Measurements from ENCODE around the gene TM7SF2. TPM values are rescaled to one million over a fixed set of nuclear protein-coding genes. Genes with fewer than 3 reads are reported as not detected.

Gene TM7SF2
- total RNA-seq, 1 experiment from 2014 or later: 63.8 TPM

DNA sequence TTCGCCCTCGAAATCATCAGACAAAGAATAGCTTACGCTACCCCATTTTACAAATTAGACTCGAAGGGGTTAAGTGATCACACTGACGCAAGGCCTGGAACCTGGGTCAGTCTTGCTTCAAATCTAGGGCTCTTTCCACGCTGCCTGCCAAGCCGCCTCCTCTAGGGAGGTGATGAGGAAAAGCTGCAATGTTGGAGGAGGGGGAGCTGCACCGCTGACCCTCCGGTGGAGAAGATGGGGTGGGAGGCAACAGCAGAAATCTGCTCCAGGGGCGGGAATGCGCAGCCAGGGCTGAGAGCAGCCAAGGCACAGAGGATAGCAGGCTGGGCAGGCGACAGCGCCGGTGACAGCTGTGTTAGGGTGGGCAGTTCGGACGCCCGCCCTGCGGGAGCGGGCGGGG is 22.1 kb downstream of the TM7SF2 start (continued):
- TF ChIP-seq, protein P1, sequence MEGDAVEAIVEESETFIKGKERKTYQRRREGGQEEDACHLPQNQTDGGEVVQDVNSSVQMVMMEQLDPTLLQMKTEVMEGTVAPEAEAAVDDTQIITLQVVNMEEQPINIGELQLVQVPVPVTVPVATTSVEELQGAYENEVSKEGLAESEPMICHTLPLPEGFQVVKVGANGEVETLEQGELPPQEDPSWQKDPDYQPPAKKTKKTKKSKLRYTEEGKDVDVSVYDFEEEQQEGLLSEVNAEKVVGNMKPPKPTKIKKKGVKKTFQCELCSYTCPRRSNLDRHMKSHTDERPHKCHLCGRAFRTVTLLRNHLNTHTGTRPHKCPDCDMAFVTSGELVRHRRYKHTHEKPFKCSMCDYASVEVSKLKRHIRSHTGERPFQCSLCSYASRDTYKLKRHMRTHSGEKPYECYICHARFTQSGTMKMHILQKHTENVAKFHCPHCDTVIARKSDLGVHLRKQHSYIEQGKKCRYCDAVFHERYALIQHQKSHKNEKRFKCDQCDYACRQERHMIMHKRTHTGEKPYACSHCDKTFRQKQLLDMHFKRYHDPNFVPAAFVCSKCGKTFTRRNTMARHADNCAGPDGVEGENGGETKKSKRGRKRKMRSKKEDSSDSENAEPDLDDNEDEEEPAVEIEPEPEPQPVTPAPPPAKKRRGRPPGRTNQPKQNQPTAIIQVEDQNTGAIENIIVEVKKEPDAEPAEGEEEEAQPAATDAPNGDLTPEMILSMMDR (IDR thresholded peaks at IDR 0.05): no peak
- TF ChIP-seq ELF4 (CRISPR knock-in tag; IDR thresholded peaks at IDR 0.05; ENCODE audit: low read depth): no peak

DNA sequence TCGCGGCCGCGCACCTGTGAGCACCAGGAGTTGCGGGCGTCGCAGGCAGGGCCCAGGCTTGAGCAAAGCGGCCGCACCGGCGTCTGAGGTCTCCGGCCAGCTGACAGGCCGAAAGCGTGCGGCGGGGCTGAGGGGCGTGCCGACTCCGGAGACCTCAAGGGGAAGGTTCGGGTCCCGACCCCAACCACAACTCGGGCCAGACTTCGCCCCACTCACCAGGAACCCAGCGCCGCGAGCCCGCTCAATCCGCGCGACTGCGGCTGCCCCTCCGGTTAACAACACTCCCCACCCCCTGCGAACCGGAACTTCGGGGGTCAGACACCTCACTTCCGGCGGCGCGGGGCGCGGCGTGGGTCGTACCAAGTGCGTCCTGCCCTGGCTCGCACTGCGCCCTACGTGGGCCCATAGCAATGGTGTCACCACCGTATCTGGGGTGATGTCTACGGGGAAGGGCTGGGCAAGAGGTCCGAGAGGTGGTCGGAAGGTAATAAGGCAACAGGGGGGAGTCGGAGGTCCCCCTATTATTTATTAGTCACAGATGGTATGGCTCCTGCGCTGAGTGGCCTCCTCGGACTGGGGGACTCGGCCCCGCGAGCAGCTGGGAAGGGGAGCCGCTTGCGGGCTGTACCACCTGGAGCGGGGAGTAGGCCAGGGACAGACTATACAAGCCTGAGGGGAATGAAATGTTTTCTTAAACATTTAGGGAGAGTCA is 22.7 kb downstream of the TM7SF2 start, which contains the start of gene SYVN1:
SYVN1 (minus strand) TSS at position 280 of the 712 bp plus-strand sequence. CDS start 918 bp downstream, outside the sequence.
- H3K9me3 Mint-ChIP-seq: no peaks in the 10 kb centered on the region
- H3K4me1 Mint-ChIP-seq: peaks cover 18% of the 10 kb centered on the region
- no peaks in the 10 kb centered on the region; the same call in 1 of the 2 replicates for H3K27me3 Mint-ChIP-seq (ENCODE audit: low read depth)
- ChIA-PET POLR2A (interaction anchor here (0.8 to 2.1 kb wide), 7 partner anchors 13 to 290 kb away, joined by 3 to 20 read pairs (median 4); partner anchors contain the start of genes CAPN1, FAU, MRPL49 and TM7SF2), CTCF (interaction anchor here (0.7 to 3.7 kb wide), 16 partner anchors 12 to 457 kb away, joined by 3 to 40 read pairs (median 6); partner anchors contain the start of genes BATF2, CAPN1, CDC42EP2 and FAU)
- DNase-seq (ENCODE audit: low spot score) (peak; percentile 81), ATAC-seq (peak; percentile 63)
- H3K27ac Mint-ChIP-seq: peak within 1 kb of the TSS; percentile 100
- peaks cover 15% of the 10 kb centered on the region for H3K36me3 Mint-ChIP-seq
- H3K4me3 Mint-ChIP-seq: peak within 1 kb of the TSS; percentile 98
- TF ChIP-seq ZBTB21 (CRISPR knock-in tag; IDR thresholded peaks at IDR 0.05; ENCODE audit: borderline replicate concordance): no peak
- TF ChIP-seq TP53 (CRISPR knock-in tag; IDR thresholded peaks at IDR 0.05): no peak
- TF ChIP-seq ATF3 (CRISPR knock-in tag; conservative IDR thresholded peaks at IDR 0.05): no peak
- TF ChIP-seq, protein P2, sequence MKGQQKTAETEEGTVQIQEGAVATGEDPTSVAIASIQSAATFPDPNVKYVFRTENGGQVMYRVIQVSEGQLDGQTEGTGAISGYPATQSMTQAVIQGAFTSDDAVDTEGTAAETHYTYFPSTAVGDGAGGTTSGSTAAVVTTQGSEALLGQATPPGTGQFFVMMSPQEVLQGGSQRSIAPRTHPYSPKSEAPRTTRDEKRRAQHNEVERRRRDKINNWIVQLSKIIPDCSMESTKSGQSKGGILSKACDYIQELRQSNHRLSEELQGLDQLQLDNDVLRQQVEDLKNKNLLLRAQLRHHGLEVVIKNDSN (CRISPR knock-in tag; IDR thresholded peaks at IDR 0.05): no peak
- TF ChIP-seq, protein P3, sequence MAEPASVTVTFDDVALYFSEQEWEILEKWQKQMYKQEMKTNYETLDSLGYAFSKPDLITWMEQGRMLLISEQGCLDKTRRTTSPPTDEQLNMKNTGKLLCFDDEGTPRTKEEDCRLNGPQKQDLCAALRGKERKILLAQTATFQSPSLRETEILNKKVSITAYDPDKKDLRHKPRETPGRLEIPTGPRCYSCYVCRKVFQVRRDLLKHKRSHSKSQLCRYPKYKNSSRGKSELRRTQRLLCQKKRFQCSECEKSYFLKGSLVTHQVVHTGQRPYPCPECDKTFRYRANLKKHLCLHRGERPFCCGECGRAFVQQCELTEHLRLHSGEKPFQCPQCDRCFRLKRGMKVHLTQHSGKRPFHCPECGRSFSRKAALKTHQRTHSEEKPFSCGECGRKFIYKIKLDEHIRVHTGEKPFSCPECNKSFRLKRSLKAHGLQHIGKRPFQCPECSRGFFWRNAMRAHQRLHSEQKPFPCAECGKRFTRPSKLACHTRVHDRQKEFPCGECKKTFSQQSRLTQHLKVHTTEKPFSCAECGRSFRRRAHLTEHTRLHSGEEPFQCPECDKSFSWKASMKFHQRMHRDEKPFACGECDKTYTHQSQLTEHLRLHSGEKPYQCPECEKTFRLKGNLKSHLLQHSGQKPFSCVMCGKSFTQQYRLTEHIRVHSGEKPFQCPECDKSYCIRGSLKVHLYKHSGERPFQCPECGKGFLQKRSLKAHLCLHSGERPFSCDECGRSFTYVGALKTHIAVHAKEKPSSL (CRISPR knock-in tag; conservative IDR thresholded peaks at IDR 0.05): no peak
- TF ChIP-seq ZNF396 (CRISPR knock-in tag; IDR thresholded peaks at IDR 0.05; ENCODE audit: borderline replicate concordance): no peak
- TF ChIP-seq, protein P4, sequence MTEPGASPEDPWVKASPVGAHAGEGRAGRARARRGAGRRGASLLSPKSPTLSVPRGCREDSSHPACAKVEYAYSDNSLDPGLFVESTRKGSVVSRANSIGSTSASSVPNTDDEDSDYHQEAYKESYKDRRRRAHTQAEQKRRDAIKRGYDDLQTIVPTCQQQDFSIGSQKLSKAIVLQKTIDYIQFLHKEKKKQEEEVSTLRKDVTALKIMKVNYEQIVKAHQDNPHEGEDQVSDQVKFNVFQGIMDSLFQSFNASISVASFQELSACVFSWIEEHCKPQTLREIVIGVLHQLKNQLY (CRISPR knock-in tag; IDR thresholded peaks at IDR 0.05): no peak
- no peak for TF ChIP-seq NFATC4 (CRISPR knock-in tag; IDR thresholded peaks at IDR 0.05)
- no peak for TF ChIP-seq HMGXB4 (CRISPR knock-in tag; IDR thresholded peaks at IDR 0.05)
- no peak for TF ChIP-seq FOXJ3 (CRISPR knock-in tag; IDR thresholded peaks at IDR 0.05; ENCODE audit: borderline replicate concordance)
- no peak for TF ChIP-seq ZNF263 (CRISPR knock-in tag; IDR thresholded peaks at IDR 0.05; ENCODE audit: low read depth)
- peak; percentile 74 for TF ChIP-seq FOXP1 (CRISPR knock-in tag; IDR thresholded peaks at IDR 0.05; ENCODE audit: borderline replicate concordance)
- TF ChIP-seq KAT7 (CRISPR knock-in tag; IDR thresholded peaks at IDR 0.05; ENCODE audit: borderline replicate concordance): no peak
- TF ChIP-seq TEAD4 (CRISPR knock-in tag; IDR thresholded peaks at IDR 0.05): no peak
- TF ChIP-seq CREM (CRISPR knock-in tag; IDR thresholded peaks at IDR 0.05): peak; percentile 51; the same call in 1 of the 2 replicates
- no peak for TF ChIP-seq ATF1 (CRISPR knock-in tag; IDR thresholded peaks at IDR 0.05)
- 0 out of 2 replicates have a peak, but pooled peaks have one; percentile 70 for TF ChIP-seq MYBL2 (CRISPR knock-in tag; IDR thresholded peaks at IDR 0.05)
- TF ChIP-seq, protein P1 (IDR thresholded peaks at IDR 0.05): no peak
- TF ChIP-seq GTF2I (CRISPR knock-in tag; conservative IDR thresholded peaks at IDR 0.05): no peak
- no peak for TF ChIP-seq NFYB (CRISPR knock-in tag; conservative IDR thresholded peaks at IDR 0.05; ENCODE audit: low read depth)
- peak; percentile 31; the same call in 1 of the 2 replicates for TF ChIP-seq TEAD1 (CRISPR knock-in tag; IDR thresholded peaks at IDR 0.05)
- no peak for TF ChIP-seq CBFB (CRISPR knock-in tag; IDR thresholded peaks at IDR 0.05; ENCODE audit: low read depth)
- no peak for TF ChIP-seq USF2 (CRISPR knock-in tag; IDR thresholded peaks at IDR 0.05)
- no peak for TF ChIP-seq ZNF423 (CRISPR knock-in tag; IDR thresholded peaks at IDR 0.05)
